ENCODE results near the gene WHRN. TPM values are rescaled to one million over a fixed set of nuclear protein-coding genes. Genes with fewer than 3 reads are reported as not detected.

WHRN gene
- total RNA-seq, 6 donors from 2014 or later: 2.5 to 17.8 (median 5.6) TPM

GRCh38 chr9:114388764-114389375 is 116.4 kb downstream of the WHRN start:
- DNase-seq (no peak), ATAC-seq (ENCODE audit: low FRiP score in 2 of 2) (no peak)
- Histone ChIP-seq H3K27ac (peak overlapping the region; percentile 87 to 95 (median 92)), H3K36me3 (no peaks in the 10 kb centered on the region), H3K27me3 (no peaks in the 10 kb centered on the region), H3K4me3 (peak overlapping the region in 1 of 4 donors; percentile 71), H3K4me1 (peaks cover 60 to 94% (median 71%) of the 10 kb centered on the region in 4 donors), H3K9me3 (no peaks in the 10 kb centered on the region)
- TF ChIP-seq POLR2A (IDR thresholded peaks at IDR 0.05): no peak
- TF ChIP-seq POLR2AphosphoS5 (IDR thresholded peaks at IDR 0.05): no peak
- TF ChIP-seq, protein P1, sequence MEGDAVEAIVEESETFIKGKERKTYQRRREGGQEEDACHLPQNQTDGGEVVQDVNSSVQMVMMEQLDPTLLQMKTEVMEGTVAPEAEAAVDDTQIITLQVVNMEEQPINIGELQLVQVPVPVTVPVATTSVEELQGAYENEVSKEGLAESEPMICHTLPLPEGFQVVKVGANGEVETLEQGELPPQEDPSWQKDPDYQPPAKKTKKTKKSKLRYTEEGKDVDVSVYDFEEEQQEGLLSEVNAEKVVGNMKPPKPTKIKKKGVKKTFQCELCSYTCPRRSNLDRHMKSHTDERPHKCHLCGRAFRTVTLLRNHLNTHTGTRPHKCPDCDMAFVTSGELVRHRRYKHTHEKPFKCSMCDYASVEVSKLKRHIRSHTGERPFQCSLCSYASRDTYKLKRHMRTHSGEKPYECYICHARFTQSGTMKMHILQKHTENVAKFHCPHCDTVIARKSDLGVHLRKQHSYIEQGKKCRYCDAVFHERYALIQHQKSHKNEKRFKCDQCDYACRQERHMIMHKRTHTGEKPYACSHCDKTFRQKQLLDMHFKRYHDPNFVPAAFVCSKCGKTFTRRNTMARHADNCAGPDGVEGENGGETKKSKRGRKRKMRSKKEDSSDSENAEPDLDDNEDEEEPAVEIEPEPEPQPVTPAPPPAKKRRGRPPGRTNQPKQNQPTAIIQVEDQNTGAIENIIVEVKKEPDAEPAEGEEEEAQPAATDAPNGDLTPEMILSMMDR (IDR thresholded peaks at IDR 0.05): no peak
- no peak for TF ChIP-seq EP300 (IDR thresholded peaks at IDR 0.05)
- WGBS, 2 donors: 69 to 86% methylated on average over 8 of the region's 9 CpGs

DNA sequence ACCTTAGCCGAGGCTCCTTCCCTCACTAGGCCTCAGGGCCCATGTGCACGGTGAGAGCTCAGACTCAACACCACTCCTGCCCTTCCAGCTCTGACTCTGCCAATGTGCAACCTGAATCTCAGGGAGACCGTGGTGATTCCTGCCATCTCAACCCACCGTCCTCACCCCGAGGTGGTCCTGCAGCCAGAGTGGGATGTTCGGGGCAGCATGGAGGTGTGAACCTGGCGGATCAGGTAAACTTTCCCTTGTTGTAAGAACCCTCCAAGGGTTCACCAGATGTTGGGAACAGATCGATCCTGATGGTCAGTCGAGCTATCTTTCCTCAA is 117.0 kb downstream of the WHRN start:
- peak overlapping the region; percentile 87 to 95 (median 92) for H3K27ac ChIP-seq
- H3K4me1 ChIP-seq: peaks cover 60 to 95% (median 73%) of the 10 kb centered on the region in 4 donors
- DNase-seq: no peak
- WGBS, 2 donors: 58 to 80% methylated on average over 6 to 9 of the region's 9 CpGs
- peak in 1 of 2 donors; percentile 0 for ATAC-seq (ENCODE audit: low FRiP score in 2 of 2)
- H3K4me3 ChIP-seq: peak overlapping the region in 3 of 4 donors; percentile 49 to 71 (median 64)
- H3K27me3 ChIP-seq: no peaks in the 10 kb centered on the region
- no peak for TF ChIP-seq EP300 (IDR thresholded peaks at IDR 0.05)
- no peak for TF ChIP-seq POLR2AphosphoS5 (IDR thresholded peaks at IDR 0.05)
- no peak for TF ChIP-seq POLR2A (IDR thresholded peaks at IDR 0.05)
- TF ChIP-seq, protein P1 (IDR thresholded peaks at IDR 0.05): no peak
- H3K9me3 ChIP-seq: no peaks in the 10 kb centered on the region
- no peaks in the 10 kb centered on the region for H3K36me3 ChIP-seq

DNA sequence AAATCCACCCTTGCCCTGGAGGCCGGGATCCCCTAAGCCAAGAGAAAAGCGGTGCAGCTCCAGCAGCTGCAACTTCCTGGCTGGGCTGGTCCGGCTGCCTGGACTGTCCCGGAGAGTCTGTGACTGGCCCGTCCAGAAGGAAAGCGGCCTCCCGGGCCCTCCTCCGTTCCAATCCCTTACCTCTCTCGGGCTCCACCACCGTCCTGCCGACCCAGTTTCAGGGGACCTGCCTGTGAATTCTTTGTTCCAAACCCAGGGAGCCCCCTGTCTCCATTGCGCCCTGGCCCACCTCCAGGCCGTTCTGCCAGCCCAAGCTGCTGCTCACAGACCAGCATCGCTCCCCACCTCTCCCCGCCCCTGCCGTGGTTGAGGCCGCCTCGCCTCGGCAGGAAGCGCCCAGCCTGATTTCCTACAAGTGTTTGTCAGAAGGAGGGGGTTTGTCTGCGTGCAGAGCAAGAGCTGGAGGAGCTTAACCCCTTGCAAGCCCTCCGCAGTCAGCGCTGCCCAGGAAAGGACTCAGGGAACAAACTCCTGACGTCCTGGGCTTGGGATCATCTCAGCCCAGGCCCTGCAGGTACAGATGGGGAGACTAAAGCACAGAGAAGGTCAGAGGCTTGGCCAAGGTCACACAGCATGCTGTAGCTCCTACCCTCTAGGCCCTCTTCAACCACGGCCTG is 117.5 kb downstream of the WHRN start, which contains the start of gene AKNA:
Gene AKNA (minus strand): TSS at position 303 of the 677 bp plus-strand sequence. CDS start 6,649 bp downstream, outside the sequence.
- H3K9me3 ChIP-seq: no peaks in the 10 kb centered on the region
- TF ChIP-seq, protein P1 (IDR thresholded peaks at IDR 0.05): no peak
- TF ChIP-seq EP300 (IDR thresholded peaks at IDR 0.05) (no peak), POLR2AphosphoS5 (IDR thresholded peaks at IDR 0.05) (peak; percentile 93 to 94), POLR2A (IDR thresholded peaks at IDR 0.05) (peak; percentile 73 to 96 (median 81))
- WGBS, 2 donors: 2% methylated on average over 19 to 21 of the region's 25 CpGs
- H3K27me3 ChIP-seq: no peaks in the 10 kb centered on the region
- DNase-seq: peak; percentile 87 to 92
- peaks cover 60 to 95% (median 76%) of the 10 kb centered on the region in 4 donors for H3K4me1 ChIP-seq
- H3K27ac ChIP-seq: peak within 1 kb of the TSS; percentile 87 to 95 (median 92)
- no peaks in the 10 kb centered on the region for H3K36me3 ChIP-seq
- ATAC-seq (ENCODE audit: low FRiP score in 2 of 2): peak; percentile 78 to 84
- peak within 1 kb of the TSS; percentile 49 to 71 (median 62) for H3K4me3 ChIP-seq

DNA sequence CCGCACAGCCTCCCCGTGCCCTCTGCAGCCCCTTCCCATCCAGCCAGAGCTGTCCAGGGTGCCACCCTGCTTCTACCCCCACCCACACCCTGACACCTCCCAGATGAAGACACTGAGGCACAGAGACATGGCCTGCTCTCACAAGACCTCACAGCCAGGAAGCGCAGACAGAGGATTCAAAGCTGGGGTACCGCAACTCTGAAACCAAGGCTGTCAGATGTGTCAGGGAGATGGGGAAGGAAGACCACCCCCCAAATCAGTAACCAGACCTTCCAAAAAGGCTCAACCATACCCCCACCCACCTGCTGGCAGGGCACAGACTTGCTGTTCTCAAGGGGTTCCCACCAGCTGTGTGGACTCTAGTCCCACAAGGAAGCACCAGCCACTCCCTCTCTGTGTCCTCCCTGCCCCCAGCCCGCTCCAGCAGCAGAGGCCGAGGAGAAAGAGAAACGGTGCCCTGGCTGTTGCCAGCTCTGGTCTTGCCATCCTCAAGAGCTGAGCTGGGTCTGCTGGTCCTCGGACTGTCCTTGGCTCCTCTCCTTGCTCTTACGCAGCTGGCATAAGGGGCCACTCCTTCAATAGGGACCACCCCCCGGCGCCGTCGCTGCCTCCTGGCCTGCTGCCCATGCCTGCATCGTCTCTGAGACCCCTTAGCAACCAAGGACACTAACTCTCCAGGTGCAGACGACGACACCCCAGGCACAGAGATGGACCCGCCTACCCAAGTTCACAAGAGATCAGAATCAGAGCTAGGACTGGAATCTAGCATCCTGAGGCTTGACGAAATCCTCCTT is 118.2 kb downstream of the WHRN start:
- Histone ChIP-seq H3K4me1 (peaks cover 61 to 95% (median 75%) of the 10 kb centered on the region in 4 donors), H3K27me3 (no peaks in the 10 kb centered on the region), H3K9me3 (no peaks in the 10 kb centered on the region), H3K27ac (peak overlapping the region; percentile 87 to 95 (median 92)), H3K4me3 (peak overlapping the region; percentile 49 to 71 (median 62)), H3K36me3 (no peaks in the 10 kb centered on the region)
- ATAC-seq (ENCODE audit: low FRiP score in 2 of 2) (peak; percentile 16 to 31), DNase-seq (peak; percentile 72 to 86)
- TF ChIP-seq EP300 (IDR thresholded peaks at IDR 0.05) (no peak), POLR2AphosphoS5 (IDR thresholded peaks at IDR 0.05) (no peak), POLR2A (IDR thresholded peaks at IDR 0.05) (peak in 1 of 4 donors; percentile 14)
- TF ChIP-seq, protein P1 (IDR thresholded peaks at IDR 0.05): peak in 1 of 6 experiments; percentile 12
- 0 to 8% methylated on average over 4 to 18 of the region's 18 CpGs for WGBS, 2 donors
